Measurements from ENCODE around the gene ZNF37A. TPM values are rescaled to one million over a fixed set of nuclear protein-coding genes. Genes with fewer than 3 reads are reported as not detected.

Gene ZNF37A
- total RNA-seq (10 to 100 TPM; 12.5 to 29.0 TPM), polyA plus RNA-seq (1 to 10 TPM; 4.5 to 4.7 TPM)
- long read RNA-seq, donor 1 = 0 reads
- long read RNA-seq, donor 2 = 0 reads
- long read RNA-seq, donor 3, full-length matches to known transcripts = 1 of 1 reads
- long read RNA-seq, donor 3, partial matches to known transcripts = 0 of 1 reads
- long read RNA-seq, donor 3, other reads (novel, unspliced or antisense) = 0 of 1 reads
- long read RNA-seq, donor 4, full-length matches to known transcripts = 1 of 1 reads
- long read RNA-seq, donor 4, partial matches to known transcripts = 0 of 1 reads
- long read RNA-seq, donor 4, other reads (novel, unspliced or antisense) = 0 of 1 reads
- long read RNA-seq, donor 5, full-length matches to known transcripts = 2 of 2 reads
- long read RNA-seq, donor 5, partial matches to known transcripts = 0 of 2 reads
- long read RNA-seq, donor 5, other reads (novel, unspliced or antisense) = 0 of 2 reads

DNA sequence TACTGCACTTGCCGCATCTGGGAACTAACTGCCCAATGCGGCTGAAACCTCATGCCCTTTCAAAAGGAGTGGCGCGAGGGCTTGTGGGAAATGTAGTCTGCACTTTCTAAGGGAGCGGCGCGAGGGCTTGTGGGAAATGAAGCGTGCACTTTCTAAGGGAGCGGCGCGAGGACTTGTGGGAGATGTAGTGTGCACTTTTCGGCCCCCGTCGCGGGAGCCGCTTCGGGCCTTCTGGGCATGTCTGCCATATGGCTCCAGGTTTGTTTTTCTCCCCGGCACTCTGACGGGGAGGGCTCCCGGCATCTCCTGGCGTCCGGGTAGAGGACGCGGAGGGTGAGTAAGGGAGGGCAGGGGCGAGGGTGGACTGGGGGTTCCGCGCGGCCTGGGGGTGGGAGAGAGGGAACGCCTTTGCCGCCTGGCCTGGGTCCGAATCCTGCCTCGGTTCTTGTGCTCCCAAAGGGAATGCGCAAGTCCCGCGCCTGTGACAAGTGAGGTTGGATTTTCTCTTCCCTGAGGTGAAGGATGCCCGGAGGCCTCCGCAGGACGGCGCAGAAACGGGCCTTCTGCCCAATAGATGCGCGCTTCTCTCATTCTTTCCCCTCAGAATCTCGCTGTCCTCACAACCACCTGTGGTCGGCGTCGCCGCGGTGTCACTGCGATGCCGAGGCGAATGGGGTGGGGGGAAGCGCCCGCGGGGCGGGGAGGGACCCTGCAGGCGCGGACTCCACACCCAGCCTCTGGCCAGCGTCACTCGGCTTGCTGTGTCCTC is at the start of gene ZNF37A:
Gene ZNF37A (plus strand): TSS at position 180 of the 769 bp plus-strand sequence. CDS start 2,281 bp downstream, outside the sequence.
- H3K36me3 ChIP-seq (ENCODE audit: control insufficient read depth in 4 of 4, insufficient read depth in 4 of 4, low read length in 4 of 4) = peaks cover 5 to 30% (median 21%) of the 10 kb centered on the region in 4 donors
- peak within 1 kb of the TSS; percentile 45 to 72 for H3K27ac ChIP-seq (ENCODE audit: low read depth in 1 of 2, low read length in 1 of 2)
- TF ChIP-seq, protein P1, sequence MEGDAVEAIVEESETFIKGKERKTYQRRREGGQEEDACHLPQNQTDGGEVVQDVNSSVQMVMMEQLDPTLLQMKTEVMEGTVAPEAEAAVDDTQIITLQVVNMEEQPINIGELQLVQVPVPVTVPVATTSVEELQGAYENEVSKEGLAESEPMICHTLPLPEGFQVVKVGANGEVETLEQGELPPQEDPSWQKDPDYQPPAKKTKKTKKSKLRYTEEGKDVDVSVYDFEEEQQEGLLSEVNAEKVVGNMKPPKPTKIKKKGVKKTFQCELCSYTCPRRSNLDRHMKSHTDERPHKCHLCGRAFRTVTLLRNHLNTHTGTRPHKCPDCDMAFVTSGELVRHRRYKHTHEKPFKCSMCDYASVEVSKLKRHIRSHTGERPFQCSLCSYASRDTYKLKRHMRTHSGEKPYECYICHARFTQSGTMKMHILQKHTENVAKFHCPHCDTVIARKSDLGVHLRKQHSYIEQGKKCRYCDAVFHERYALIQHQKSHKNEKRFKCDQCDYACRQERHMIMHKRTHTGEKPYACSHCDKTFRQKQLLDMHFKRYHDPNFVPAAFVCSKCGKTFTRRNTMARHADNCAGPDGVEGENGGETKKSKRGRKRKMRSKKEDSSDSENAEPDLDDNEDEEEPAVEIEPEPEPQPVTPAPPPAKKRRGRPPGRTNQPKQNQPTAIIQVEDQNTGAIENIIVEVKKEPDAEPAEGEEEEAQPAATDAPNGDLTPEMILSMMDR (IDR thresholded peaks at IDR 0.05; ENCODE audit: control extremely low read depth, extremely low read depth) = no peak
- peak within 1 kb of the TSS; percentile 70 for H3K4me3 ChIP-seq
- peak within 1 kb of the TSS; percentile 86 to 96 for H3K9ac ChIP-seq (ENCODE audit: insufficient read depth in 1 of 2, low read length in 2 of 2)
- no peaks in the 10 kb centered on the region for H3K27me3 ChIP-seq (ENCODE audit: control insufficient read depth in 3 of 3, insufficient read depth in 3 of 3, low read length in 2 of 3)
- peaks cover 0 to 9% (median 4%) of the 10 kb centered on the region in 5 donors for H3K4me1 ChIP-seq (ENCODE audit: control insufficient read depth in 5 of 5, insufficient read depth in 5 of 5, low read length in 5 of 5)
- DNase-seq (peak; percentile 95 to 99 (median 98)), ATAC-seq (ENCODE audit: insufficient read depth, low FRiP score) (peak; percentile 99)
- WGBS, 2 donors = 0% methylated on average over 56 to 59 of the region's 59 CpGs
- H3K9me3 ChIP-seq (ENCODE audit: control insufficient read depth in 4 of 4, insufficient read depth in 3 of 4, low read length in 3 of 4) = peaks cover 0 to 4% (median 2%) of the 10 kb centered on the region in 4 donors

DNA sequence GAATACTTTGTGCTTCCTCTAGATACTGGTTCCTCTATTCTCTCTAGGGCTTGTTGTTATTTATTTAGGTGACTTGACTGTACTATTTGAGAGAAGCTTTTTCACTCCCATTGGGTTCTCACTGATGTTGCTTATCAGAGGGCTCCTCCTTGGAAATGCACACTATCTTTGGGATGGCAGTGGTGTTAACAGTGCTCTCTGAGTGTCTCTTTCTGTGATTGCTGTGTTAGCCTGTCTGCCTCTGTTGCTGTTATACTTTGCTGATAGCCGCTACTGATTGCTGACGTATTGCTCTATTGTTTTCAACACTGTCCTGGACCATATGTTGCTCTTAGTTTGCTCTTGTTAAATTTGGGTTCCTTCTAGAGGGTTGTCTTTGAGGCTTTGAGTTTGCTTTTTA is 49.0 kb upstream of the ZNF37A start:
- Histone ChIP-seq H3K27me3 (ENCODE audit: control insufficient read depth in 3 of 3, insufficient read depth in 3 of 3, low read length in 2 of 3) (no peaks in the 10 kb centered on the region), H3K4me3 (no peak overlapping the region), H3K4me1 (ENCODE audit: control insufficient read depth in 5 of 5, insufficient read depth in 5 of 5, low read length in 5 of 5) (peaks cover 0 to 2% (median 0%) of the 10 kb centered on the region in 5 donors), H3K9ac (ENCODE audit: insufficient read depth in 1 of 2, low read length in 2 of 2) (no peak overlapping the region), H3K36me3 (ENCODE audit: control insufficient read depth in 4 of 4, insufficient read depth in 4 of 4, low read length in 4 of 4) (peaks cover 5 to 22% (median 9%) of the 10 kb centered on the region in 4 donors), H3K27ac (ENCODE audit: low read depth in 1 of 2, low read length in 1 of 2) (no peak overlapping the region), H3K9me3 (ENCODE audit: control insufficient read depth in 4 of 4, insufficient read depth in 3 of 4, low read length in 3 of 4) (peaks cover 0 to 7% (median 0%) of the 10 kb centered on the region in 4 donors)
- TF ChIP-seq, protein P1 (IDR thresholded peaks at IDR 0.05; ENCODE audit: control extremely low read depth, extremely low read depth) = no peak
- 73 to 100% methylated on average over 2 of the region's 2 CpGs for whole genome bisulfite sequencing, 2 donors
- DNase-seq (no peak), ATAC-seq (ENCODE audit: insufficient read depth, low FRiP score) (no peak)

DNA sequence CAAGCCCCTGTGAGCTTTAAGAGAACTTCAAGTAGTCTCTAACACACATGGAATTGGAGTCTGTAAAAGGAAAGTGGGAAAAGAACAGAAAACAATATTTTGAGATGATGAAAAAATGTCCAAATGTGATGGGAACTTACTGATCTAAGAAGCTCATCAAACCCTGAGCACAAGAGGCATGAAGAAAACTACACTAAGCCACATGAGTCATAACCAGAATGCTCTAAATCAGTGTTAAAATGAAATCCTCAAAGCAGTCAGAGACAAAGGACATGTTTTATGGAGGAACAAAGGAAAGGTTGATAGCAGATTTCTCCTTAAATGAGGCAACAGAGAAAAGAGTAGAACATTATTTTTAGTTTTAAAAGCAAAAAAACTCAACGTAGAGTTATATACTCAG is 46.5 kb upstream of the ZNF37A start:
- no peak overlapping the region for H3K4me3 ChIP-seq
- H3K36me3 ChIP-seq (ENCODE audit: control insufficient read depth in 4 of 4, insufficient read depth in 4 of 4, low read length in 4 of 4) = peaks cover 5 to 26% (median 10%) of the 10 kb centered on the region in 4 donors
- H3K4me1 ChIP-seq (ENCODE audit: control insufficient read depth in 5 of 5, insufficient read depth in 5 of 5, low read length in 5 of 5) = peaks cover 0 to 2% (median 0%) of the 10 kb centered on the region in 5 donors
- H3K27ac ChIP-seq (ENCODE audit: low read depth in 1 of 2, low read length in 1 of 2) = no peak overlapping the region
- DNase-seq (no peak), ATAC-seq (ENCODE audit: insufficient read depth, low FRiP score) (no peak)
- peaks cover 0 to 10% (median 1%) of the 10 kb centered on the region in 4 donors for H3K9me3 ChIP-seq (ENCODE audit: control insufficient read depth in 4 of 4, insufficient read depth in 3 of 4, low read length in 3 of 4)
- H3K27me3 ChIP-seq (ENCODE audit: control insufficient read depth in 3 of 3, insufficient read depth in 3 of 3, low read length in 2 of 3) = no peaks in the 10 kb centered on the region
- TF ChIP-seq, protein P1 (IDR thresholded peaks at IDR 0.05; ENCODE audit: control extremely low read depth, extremely low read depth) = no peak
- WGBS, 2 donors = 90 to 94% methylated on average over 1 of the region's 1 CpG
- no peak overlapping the region for H3K9ac ChIP-seq (ENCODE audit: insufficient read depth in 1 of 2, low read length in 2 of 2)
